Smooth muscle cell (in vitro differentiated cells): ENCODE results near the gene CASTOR1. TPM values are rescaled to one million over a fixed set of nuclear protein-coding genes. Genes with fewer than 3 reads are reported as not detected.

Experiments
- DNase-seq: peaks from one replicate; lab custom pipeline; 2025; ENCODE audit not compliant: unreplicated experiment; lab: John Stamatoyannopoulos, UW
- H2AFZ ChIP-seq: fragments of 200-600 bp; sonication (generic); 2 replicates; pipeline ENCODE4 v1.6.0; 2016; ENCODE audit warnings: antibody characterized with exemption, low read depth, mild to moderate bottlenecking
- H3F3A ChIP-seq: fragments of 200-600 bp; sonication (generic); 2 replicates; pipeline ENCODE4 v1.6.0; 2017; ENCODE audit warnings: antibody characterized with exemption, low read depth
- H3K27ac ChIP-seq: fragments of 200-600 bp; sonication (generic); 2 replicates; pipeline ENCODE4 v1.5.1; 2016; ENCODE audit warnings: low read depth, mild to moderate bottlenecking
- H3K27me3 ChIP-seq: fragments of 200-600 bp; sonication (generic); 2 replicates; pipeline ENCODE4 v1.6.1; 2016; ENCODE audit warnings: low read depth, mild to moderate bottlenecking
- H3K36me3 ChIP-seq: fragments of 200-600 bp; sonication (generic); 2 replicates; pipeline ENCODE4 v1.5.1; 2016; ENCODE audit warnings: low read depth
- H3K4me1 ChIP-seq: fragments of 200-600 bp; sonication (generic); 2 replicates; pipeline ENCODE4 v1.5.1; 2016; ENCODE audit warnings: low read depth
- H3K4me2 ChIP-seq: fragments of 200-600 bp; sonication (generic); 2 replicates; pipeline ENCODE4 v1.6.0; 2016; ENCODE audit warnings: mild to moderate bottlenecking
- H3K4me3 ChIP-seq: fragments of 200-600 bp; sonication (generic); 2 replicates; pipeline ENCODE4 v1.5.1; 2016; ENCODE audit warnings: mild to moderate bottlenecking
- H3K79me2 ChIP-seq: fragments of 200-600 bp; sonication (generic); 2 replicates; pipeline ENCODE4 v1.6.0; 2016; ENCODE audit warnings: low read depth, mild to moderate bottlenecking
- H3K9ac ChIP-seq: fragments of 200-600 bp; sonication (generic); 2 replicates; pipeline ENCODE4 v1.6.0; 2016; ENCODE audit warnings: low read depth
- H3K9me3 ChIP-seq: fragments of 200-600 bp; sonication (generic); replicated peaks from 2 replicates; pipeline ENCODE4 v1.5.1; 2016; ENCODE audit warnings: low read depth
- H4K20me1 ChIP-seq: fragments of 200-600 bp; sonication (generic); 2 replicates; pipeline ENCODE4 v1.6.0; 2016; ENCODE audit warnings: low read depth
- WGBS: methylation state at CpG from one replicate; pipeline ENCODE4 v1.1.7; 2016; ENCODE audit warnings: low lambda C conversion rate; 5-methylcytosine and 5-hydroxymethylcytosine counted together
- polyA plus RNA-seq: library from polyadenylated mRNA; unstranded; fragments of >200 nt; fragmentation: Nextera tagmentation; extraction: Ambion mirVana; gene quantifications from 2 replicates; pipeline ENCODE4 v1.2.1, GENCODE V29; 2016
- total RNA-seq: library from RNA; depleted of rRNA; stranded (reverse); fragments of >200 nt; gene quantifications from 2 replicates; pipeline ENCODE4 v1.2.3, GENCODE V29; 2014
- TF ChIP-seq, protein P1 (sequence below): fragments of 200-600 bp; sonication (generic); IDR thresholded peaks from 2 replicates; pipeline ENCODE4 v1.5.1; 2017; ENCODE audit warnings: borderline replicate concordance, mild to moderate bottlenecking, antibody characterized with exemption; ENCODE audit not compliant: insufficient read depth, poor library complexity, severe bottlenecking

CASTOR1 gene
- total and polyA plus RNA-seq, 2 experiments from 2014 or later = 9.8 to 21.8 TPM

DNA sequence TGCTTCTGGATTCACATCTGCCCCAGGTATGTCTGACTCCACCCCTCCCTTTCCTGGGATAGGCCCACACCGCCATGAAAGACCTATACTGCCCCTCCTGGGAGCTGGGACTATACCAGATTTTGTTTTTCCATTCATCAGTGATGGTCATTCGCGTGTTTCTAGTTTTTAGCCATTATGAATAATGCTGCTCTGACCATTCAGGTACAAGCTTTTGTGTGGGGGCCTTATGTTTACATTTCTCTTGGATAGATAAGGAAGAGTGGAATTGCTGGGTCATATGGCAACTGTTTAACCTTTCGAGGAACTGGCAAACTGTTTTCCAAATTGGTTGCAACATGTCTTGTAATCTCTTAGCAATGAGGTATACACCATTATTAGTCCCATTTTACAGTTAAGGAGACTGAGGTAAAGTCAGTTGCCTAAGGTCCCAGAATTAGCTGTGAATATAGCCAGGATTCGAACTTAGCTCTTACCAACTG, 38.6 kb upstream of the CASTOR1 start:
- H3K4me2 ChIP-seq = peak overlapping the region; percentile 92
- TF ChIP-seq, protein P1, sequence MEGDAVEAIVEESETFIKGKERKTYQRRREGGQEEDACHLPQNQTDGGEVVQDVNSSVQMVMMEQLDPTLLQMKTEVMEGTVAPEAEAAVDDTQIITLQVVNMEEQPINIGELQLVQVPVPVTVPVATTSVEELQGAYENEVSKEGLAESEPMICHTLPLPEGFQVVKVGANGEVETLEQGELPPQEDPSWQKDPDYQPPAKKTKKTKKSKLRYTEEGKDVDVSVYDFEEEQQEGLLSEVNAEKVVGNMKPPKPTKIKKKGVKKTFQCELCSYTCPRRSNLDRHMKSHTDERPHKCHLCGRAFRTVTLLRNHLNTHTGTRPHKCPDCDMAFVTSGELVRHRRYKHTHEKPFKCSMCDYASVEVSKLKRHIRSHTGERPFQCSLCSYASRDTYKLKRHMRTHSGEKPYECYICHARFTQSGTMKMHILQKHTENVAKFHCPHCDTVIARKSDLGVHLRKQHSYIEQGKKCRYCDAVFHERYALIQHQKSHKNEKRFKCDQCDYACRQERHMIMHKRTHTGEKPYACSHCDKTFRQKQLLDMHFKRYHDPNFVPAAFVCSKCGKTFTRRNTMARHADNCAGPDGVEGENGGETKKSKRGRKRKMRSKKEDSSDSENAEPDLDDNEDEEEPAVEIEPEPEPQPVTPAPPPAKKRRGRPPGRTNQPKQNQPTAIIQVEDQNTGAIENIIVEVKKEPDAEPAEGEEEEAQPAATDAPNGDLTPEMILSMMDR = no peak
- no peaks in the 10 kb centered on the region for H3K36me3 ChIP-seq
- peaks cover 30% of the 10 kb centered on the region for H4K20me1 ChIP-seq
- peak overlapping the region; percentile 24 for H3K9ac ChIP-seq
- no peak overlapping the region for H2AFZ ChIP-seq
- WGBS = 62% methylated on average over 5 of the region's 5 CpGs
- H3K27ac ChIP-seq = peak overlapping the region; percentile 89
- H3K9me3 ChIP-seq = no peaks in the 10 kb centered on the region
- peaks cover 33% of the 10 kb centered on the region for H3K79me2 ChIP-seq
- no peaks in the 10 kb centered on the region for H3K27me3 ChIP-seq
- H3F3A ChIP-seq = peaks cover 24% of the 10 kb centered on the region
- DNase-seq = no peak
- H3K4me1 ChIP-seq = peaks cover 19% of the 10 kb centered on the region
- no peak overlapping the region for H3K4me3 ChIP-seq

DNA sequence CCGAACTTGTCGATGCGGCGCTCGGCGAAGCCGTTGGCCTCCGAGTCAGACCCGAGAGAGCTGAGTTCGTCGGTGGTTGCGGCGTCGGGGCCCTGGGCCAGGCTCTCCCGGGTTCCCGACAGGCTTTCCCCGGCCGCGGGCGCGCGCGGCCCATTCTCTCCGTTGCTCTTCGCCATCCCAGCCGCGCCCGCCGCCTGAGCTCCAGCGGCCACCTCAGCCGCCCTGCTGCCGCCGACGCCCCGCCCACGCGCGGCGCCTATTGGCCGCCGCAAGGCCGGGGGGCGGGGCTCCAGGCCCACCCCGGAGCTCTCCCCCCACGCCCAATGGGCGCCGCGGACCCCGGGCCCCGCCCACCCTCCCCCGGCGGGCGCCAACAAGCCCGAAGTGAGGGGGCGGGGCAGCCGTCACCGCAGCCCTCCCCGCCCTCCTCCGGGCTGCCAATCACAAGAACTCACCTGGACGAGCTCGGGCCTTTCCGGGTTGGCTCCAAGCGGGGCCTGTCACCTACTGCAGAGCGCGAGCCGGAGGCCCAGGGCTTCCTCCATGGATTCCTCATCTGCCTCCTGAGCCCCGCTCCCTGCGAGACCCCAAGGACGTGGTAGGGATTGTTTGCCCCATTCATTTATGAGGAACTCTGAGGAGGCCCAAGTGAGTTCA, 37.5 kb upstream of the CASTOR1 start, which contains the start of gene TBC1D10A:
Gene TBC1D10A (minus strand): TSS at position 236 of the 657 bp plus-strand sequence. CDS start 60 bp downstream, at position 176.
- WGBS = under 1% methylated on average over 26 of the region's 69 CpGs
- H3K9ac ChIP-seq = peak within 1 kb of the TSS; percentile 92
- peak; percentile 56 for DNase-seq

DNA sequence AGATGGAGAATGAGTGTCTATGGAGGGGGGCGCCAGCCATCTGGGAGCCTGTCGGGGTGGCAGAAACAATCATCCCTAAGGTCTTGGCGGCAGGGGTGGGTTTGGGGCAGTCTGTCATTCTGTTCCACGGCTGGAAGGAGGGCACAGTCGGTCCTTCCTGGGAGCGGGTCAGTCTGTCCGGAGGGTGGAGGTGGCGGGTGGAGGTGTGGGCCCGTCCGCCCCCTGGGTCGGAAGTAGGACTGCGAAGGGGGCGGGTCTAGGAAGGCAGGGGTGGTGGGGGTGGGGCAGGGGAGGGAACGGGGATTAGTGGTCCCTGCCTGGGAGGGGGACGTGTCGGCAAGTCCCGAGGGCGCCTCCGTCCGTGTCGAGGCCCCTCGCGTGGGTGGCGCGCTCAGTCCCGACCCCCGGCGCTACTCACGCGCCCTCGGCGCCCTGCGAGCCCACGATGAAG, 37.0 kb upstream of the CASTOR1 start:
- Histone ChIP-seq H3K4me2 (peak overlapping the region; percentile 92), H4K20me1 (peaks cover 47% of the 10 kb centered on the region), H3K27ac (peak overlapping the region; percentile 89), H3K4me1 (peaks cover 19% of the 10 kb centered on the region), H3K27me3 (no peaks in the 10 kb centered on the region), H3K9me3 (no peaks in the 10 kb centered on the region), H3F3A (peaks cover 17% of the 10 kb centered on the region), H3K79me2 (peaks cover 49% of the 10 kb centered on the region), H3K36me3 (no peaks in the 10 kb centered on the region), H3K9ac (peak overlapping the region; percentile 92), H2AFZ (no peak overlapping the region), H3K4me3 (peak overlapping the region; percentile 82)
- WGBS = 3% methylated on average over 27 of the region's 34 CpGs
- TF ChIP-seq, protein P1 = no peak
- peak; percentile 53 for DNase-seq

More for the DNA sequence above, 37.5 kb upstream of the CASTOR1 start, which contains the start of gene TBC1D10A:
- Histone ChIP-seq H3K36me3 (no peaks in the 10 kb centered on the region), H3K27me3 (no peaks in the 10 kb centered on the region), H3K4me3 (peak within 1 kb of the TSS; percentile 82), H2AFZ (no peak within 1 kb of the TSS), H3K27ac (peak within 1 kb of the TSS; percentile 89), H3K79me2 (peaks cover 43% of the 10 kb centered on the region), H3F3A (peaks cover 17% of the 10 kb centered on the region), H3K4me1 (peaks cover 19% of the 10 kb centered on the region), H3K9me3 (no peaks in the 10 kb centered on the region), H3K4me2 (peak within 1 kb of the TSS; percentile 92), H4K20me1 (peaks cover 41% of the 10 kb centered on the region)
- TF ChIP-seq, protein P1 = no peak
